Loucy (cell line): ENCODE measurements around the gene HGS.

ENCODE experiments used
- H2AFZ ChIP-seq: fragments of 200-600 bp; sonication (generic); 2 replicates; pipeline ENCODE4 v1.6.0; 2016; ENCODE audit warnings: antibody characterized with exemption, mild to moderate bottlenecking, low read length, moderate library complexity
- H3F3A ChIP-seq: fragments of 200-600 bp; 2 replicates; pipeline ENCODE4 v1.6.0; 2016; ENCODE audit warnings: antibody characterized with exemption, low read depth, mild to moderate bottlenecking
- H3K27me3 ChIP-seq: fragments of 200-600 bp; sonication (generic); 2 replicates; pipeline ENCODE4 v1.6.1; 2014; ENCODE audit warnings: low read length, mild to moderate bottlenecking; ENCODE audit not compliant: insufficient read depth, poor library complexity, severe bottlenecking
- H3K36me3 ChIP-seq: fragments of 200-600 bp; sonication (generic); 2 replicates; pipeline ENCODE4 v1.6.1; 2016; ENCODE audit warnings: low read length; ENCODE audit not compliant: insufficient read depth
- H3K4me1 ChIP-seq: fragments of 200-600 bp; sonication (generic); 2 replicates; pipeline ENCODE4 v1.5.1; 2014; ENCODE audit warnings: low read length, mild to moderate bottlenecking; ENCODE audit not compliant: insufficient read depth, poor library complexity, severe bottlenecking
- H3K4me2 ChIP-seq: fragments of 200-600 bp; sonication (generic); 2 replicates; pipeline ENCODE4 v1.6.0; 2014; ENCODE audit warnings: antibody characterized with exemption, low read length, low read depth, mild to moderate bottlenecking; ENCODE audit not compliant: poor library complexity, severe bottlenecking
- H3K4me3 ChIP-seq: fragments of 200-600 bp; sonication (generic); 2 replicates; pipeline ENCODE4 v1.5.1; 2014; ENCODE audit warnings: low read length, mild to moderate bottlenecking, mixed read lengths; ENCODE audit not compliant: poor library complexity, severe bottlenecking
- H3K79me2 ChIP-seq: fragments of 200-600 bp; sonication (generic); 2 replicates; pipeline ENCODE4 v1.6.1; 2014; ENCODE audit warnings: low read length; ENCODE audit not compliant: insufficient read depth
- H3K9ac ChIP-seq: fragments of 200-600 bp; sonication (generic); 2 replicates; pipeline ENCODE4 v1.6.0; 2014; ENCODE audit warnings: mild to moderate bottlenecking, low read depth, low read length, moderate library complexity; ENCODE audit not compliant: poor library complexity, severe bottlenecking
- H3K9me2 ChIP-seq: fragments of 200-600 bp; sonication (generic); replicated peaks from 2 replicates; pipeline ENCODE4 v1.6.1; 2016; ENCODE audit warnings: low read depth, low read length, mixed read lengths
- H3K9me3 ChIP-seq: fragments of 200-600 bp; sonication (generic); 2 replicates; pipeline ENCODE4 v1.6.1; 2014; ENCODE audit warnings: mild to moderate bottlenecking, antibody characterized with exemption, low read length, low read depth; ENCODE audit not compliant: insufficient read depth
- H4K20me1 ChIP-seq: fragments of 200-600 bp; sonication (generic); 2 replicates; pipeline ENCODE4 v1.6.0; 2014; ENCODE audit warnings: antibody characterized with exemption, low read length, mild to moderate bottlenecking; ENCODE audit not compliant: insufficient read depth, poor library complexity, severe bottlenecking
- EZH2phosphoT487 ChIP-seq: fragments of 200-600 bp; IDR thresholded peaks from 2 replicates; pipeline ENCODE4 v1.6.1; 2018; ENCODE audit warnings: antibody characterized with exemption, mild to moderate bottlenecking, moderate library complexity, borderline replicate concordance
- TF ChIP-seq, protein P1 (sequence below): fragments of 200-600 bp; sonication (generic); conservative IDR thresholded peaks from 2 replicates; pipeline ENCODE4 v1.5.1; 2014; ENCODE audit warnings: mild to moderate bottlenecking, antibody characterized with exemption, low read length

HGS gene

GRCh38 chr17:81725439-81725838 lies 41.6 kb downstream of the HGS start:
- Histone ChIP-seq H4K20me1 (no peaks in the 10 kb centered on the region), H3K4me1 (peaks cover 3% of the 10 kb centered on the region), H3F3A (no peaks in the 10 kb centered on the region), H3K36me3 (no peaks in the 10 kb centered on the region), H3K9ac (no peak overlapping the region), H3K9me2 (no peaks in the 10 kb centered on the region), H3K27me3 (no peaks in the 10 kb centered on the region), H3K4me3 (no peak overlapping the region), H3K4me2 (no peak overlapping the region), H3K79me2 (no peaks in the 10 kb centered on the region), H3K9me3 (no peaks in the 10 kb centered on the region), H2AFZ (no peak overlapping the region)
- TF ChIP-seq, protein P1, sequence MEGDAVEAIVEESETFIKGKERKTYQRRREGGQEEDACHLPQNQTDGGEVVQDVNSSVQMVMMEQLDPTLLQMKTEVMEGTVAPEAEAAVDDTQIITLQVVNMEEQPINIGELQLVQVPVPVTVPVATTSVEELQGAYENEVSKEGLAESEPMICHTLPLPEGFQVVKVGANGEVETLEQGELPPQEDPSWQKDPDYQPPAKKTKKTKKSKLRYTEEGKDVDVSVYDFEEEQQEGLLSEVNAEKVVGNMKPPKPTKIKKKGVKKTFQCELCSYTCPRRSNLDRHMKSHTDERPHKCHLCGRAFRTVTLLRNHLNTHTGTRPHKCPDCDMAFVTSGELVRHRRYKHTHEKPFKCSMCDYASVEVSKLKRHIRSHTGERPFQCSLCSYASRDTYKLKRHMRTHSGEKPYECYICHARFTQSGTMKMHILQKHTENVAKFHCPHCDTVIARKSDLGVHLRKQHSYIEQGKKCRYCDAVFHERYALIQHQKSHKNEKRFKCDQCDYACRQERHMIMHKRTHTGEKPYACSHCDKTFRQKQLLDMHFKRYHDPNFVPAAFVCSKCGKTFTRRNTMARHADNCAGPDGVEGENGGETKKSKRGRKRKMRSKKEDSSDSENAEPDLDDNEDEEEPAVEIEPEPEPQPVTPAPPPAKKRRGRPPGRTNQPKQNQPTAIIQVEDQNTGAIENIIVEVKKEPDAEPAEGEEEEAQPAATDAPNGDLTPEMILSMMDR: no peak
- TF ChIP-seq EZH2phosphoT487: no peak

DNA sequence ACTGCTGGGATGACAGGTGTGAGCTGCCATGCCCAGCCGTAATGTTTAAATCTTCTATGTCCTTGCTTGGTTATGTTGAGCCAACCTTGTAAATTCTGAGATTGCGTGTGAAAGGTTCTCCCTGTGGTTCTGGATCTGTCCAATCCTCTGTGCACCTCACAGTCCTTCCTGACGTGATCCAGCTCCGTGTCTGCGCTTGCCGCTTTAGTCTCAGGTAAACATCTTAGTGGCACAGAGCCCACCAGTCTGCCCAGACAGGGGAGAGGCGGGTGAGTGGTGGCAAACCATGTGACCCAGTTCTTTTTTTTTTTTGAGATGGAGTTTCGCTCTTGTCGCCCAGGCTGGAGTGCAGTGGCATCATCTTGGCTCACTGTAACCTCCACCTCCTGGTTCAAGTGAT lies 42.2 kb downstream of the HGS start:
- H3F3A ChIP-seq: no peaks in the 10 kb centered on the region; the same call in 1 of the 2 replicates
- no peaks in the 10 kb centered on the region for H3K36me3 ChIP-seq
- no peaks in the 10 kb centered on the region for H4K20me1 ChIP-seq
- no peaks in the 10 kb centered on the region for H3K27me3 ChIP-seq
- peaks cover 5% of the 10 kb centered on the region for H3K4me1 ChIP-seq
- no peak overlapping the region for H3K9ac ChIP-seq
- H3K79me2 ChIP-seq: no peaks in the 10 kb centered on the region
- H3K4me3 ChIP-seq: no peak overlapping the region
- H3K4me2 ChIP-seq: no peak overlapping the region
- no peaks in the 10 kb centered on the region for H3K9me3 ChIP-seq
- H3K9me2 ChIP-seq: no peaks in the 10 kb centered on the region
- no peak for TF ChIP-seq EZH2phosphoT487
- TF ChIP-seq, protein P1: no peak
- no peak overlapping the region for H2AFZ ChIP-seq

- no peaks in the 10 kb centered on the region for H3K27me3 ChIP-seq
- no peak overlapping the region for H3K9ac ChIP-seq
- H3K4me3 ChIP-seq: no peak overlapping the region
- no peaks in the 10 kb centered on the region for H4K20me1 ChIP-seq
- H3K9me3 ChIP-seq: no peaks in the 10 kb centered on the region
- no peak for TF ChIP-seq EZH2phosphoT487
- TF ChIP-seq, protein P1: no peak
- H3K4me2 ChIP-seq: no peak overlapping the region
- H3K36me3 ChIP-seq: no peaks in the 10 kb centered on the region
- H2AFZ ChIP-seq: no peak overlapping the region
- H3K4me1 ChIP-seq: peaks cover 9% of the 10 kb centered on the region
- no peaks in the 10 kb centered on the region; the same call in 1 of the 2 replicates for H3F3A ChIP-seq
- H3K79me2 ChIP-seq: no peaks in the 10 kb centered on the region
- H3K9me2 ChIP-seq: no peaks in the 10 kb centered on the region
Observed at GRCh38 chr17:81727324-81728031, 43.7 kb downstream of the HGS start.
